Testis (tissue), 2 donors: ENCODE data around the gene SLC8B1.

Source experiments
- POLR2A ChIP-seq: fragments of 450-650 bp; IDR thresholded peaks from one replicate; pipeline ENCODE4 v1.6.1; 2017; ENCODE audit warnings: antibody characterized with exemption, mild to moderate bottlenecking, moderate library complexity
- TF ChIP-seq, protein P1 (sequence below), 3 experiments: fragments of 450-650 bp in 2 of 3; fragments of 200-600 bp in 1 of 3; sonication (generic) in 1 of 3; IDR thresholded peaks; one replicate each; pipeline ENCODE4 v1.5.1; 2016 to 2019; ENCODE audit warnings: antibody characterized with exemption in 3 of 3, mild to moderate bottlenecking in 2 of 3, moderate library complexity in 1 of 3

DNA sequence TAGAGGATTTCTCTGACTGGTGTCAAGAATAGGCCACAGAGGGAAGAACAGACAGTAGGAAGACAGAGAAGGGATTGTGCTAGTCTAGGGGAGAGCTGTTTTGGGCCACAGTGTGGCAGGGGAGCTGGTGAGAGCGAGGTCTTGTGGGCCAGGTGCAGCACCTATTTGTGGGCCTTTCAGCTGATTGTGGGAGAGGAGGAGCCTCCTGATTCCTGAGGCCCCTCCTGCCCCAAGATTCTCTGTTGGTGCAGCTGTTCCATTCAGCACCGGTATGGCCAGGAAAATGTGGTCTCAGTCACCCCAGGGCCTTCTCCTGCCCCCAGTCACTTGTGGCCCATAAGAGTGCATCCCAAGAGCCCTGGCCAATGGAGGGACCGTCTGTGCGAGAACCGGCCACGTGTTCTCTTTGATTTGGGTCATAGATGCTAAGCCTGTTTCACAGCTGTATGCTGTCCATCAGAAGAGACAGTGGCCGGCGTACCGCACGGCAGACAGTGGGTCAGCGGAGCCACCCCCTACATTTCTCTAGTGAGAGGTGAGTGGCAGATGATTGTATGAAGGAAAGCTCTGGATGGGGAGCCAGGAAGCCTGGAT is 86.0 kb downstream of the SLC8B1 start:
- TF ChIP-seq POLR2A = no peak
- TF ChIP-seq, protein P1, sequence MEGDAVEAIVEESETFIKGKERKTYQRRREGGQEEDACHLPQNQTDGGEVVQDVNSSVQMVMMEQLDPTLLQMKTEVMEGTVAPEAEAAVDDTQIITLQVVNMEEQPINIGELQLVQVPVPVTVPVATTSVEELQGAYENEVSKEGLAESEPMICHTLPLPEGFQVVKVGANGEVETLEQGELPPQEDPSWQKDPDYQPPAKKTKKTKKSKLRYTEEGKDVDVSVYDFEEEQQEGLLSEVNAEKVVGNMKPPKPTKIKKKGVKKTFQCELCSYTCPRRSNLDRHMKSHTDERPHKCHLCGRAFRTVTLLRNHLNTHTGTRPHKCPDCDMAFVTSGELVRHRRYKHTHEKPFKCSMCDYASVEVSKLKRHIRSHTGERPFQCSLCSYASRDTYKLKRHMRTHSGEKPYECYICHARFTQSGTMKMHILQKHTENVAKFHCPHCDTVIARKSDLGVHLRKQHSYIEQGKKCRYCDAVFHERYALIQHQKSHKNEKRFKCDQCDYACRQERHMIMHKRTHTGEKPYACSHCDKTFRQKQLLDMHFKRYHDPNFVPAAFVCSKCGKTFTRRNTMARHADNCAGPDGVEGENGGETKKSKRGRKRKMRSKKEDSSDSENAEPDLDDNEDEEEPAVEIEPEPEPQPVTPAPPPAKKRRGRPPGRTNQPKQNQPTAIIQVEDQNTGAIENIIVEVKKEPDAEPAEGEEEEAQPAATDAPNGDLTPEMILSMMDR (IDR thresholded peaks at IDR 0.05) = no peak
